Left lung (tissue), 10 donors: ENCODE data around the gene BICC1. TPM values are rescaled to one million over a fixed set of nuclear protein-coding genes. Genes with fewer than 3 reads are reported as not detected.

Experiments
- ATAC-seq: fragments of 200-7000 bp; cut with Tn5 transposase; one replicate; pipeline ENCODE4 v1.9.1; 2020; ENCODE audit warnings: moderate library complexity
- DNase-seq, 4 donors: peaks; one replicate each; pipeline ENCODE4 v3.0.0-alpha.2; 2013 to 2020
- H3K27ac ChIP-seq, 2 donors: fragments of 200-600 bp; sonication (generic) in 1 of 2; one replicate each; pipeline versions ENCODE4 v1.5.0 to v1.8.0; 2020 to 2021
- H3K27me3 ChIP-seq, 2 donors: fragments of 200-600 bp; sonication (generic) in 1 of 2; one replicate each; pipeline versions ENCODE4 v1.5.0 to v1.8.0; 2020 to 2021
- H3K36me3 ChIP-seq, 2 donors: fragments of 200-600 bp; sonication (generic) in 1 of 2; one replicate each; pipeline versions ENCODE4 v1.5.0 to v1.8.0; 2020 to 2021
- H3K4me1 ChIP-seq, 2 donors: fragments of 200-600 bp; one replicate each; pipeline ENCODE4 v1.8.0; 2021
- H3K4me3 ChIP-seq, 2 donors: fragments of 200-600 bp; sonication (generic) in 1 of 2; one replicate each; pipeline versions ENCODE4 v1.5.0 to v1.8.0; 2020 to 2021; ENCODE audit warnings: mild to moderate bottlenecking in 1 of 2
- H3K9me3 ChIP-seq, 2 donors: fragments of 200-600 bp; sonication (generic) in 1 of 2; one replicate each; pipeline versions ENCODE4 v1.5.0 to v1.8.0; 2020 to 2021
- CTCF ChIP-seq, 2 donors: fragments of 200-600 bp; sonication (generic) in 1 of 2; IDR thresholded peaks; one replicate each; pipeline versions ENCODE4 v1.5.0 to v1.8.0; 2021; ENCODE audit warnings: antibody characterized with exemption in 2 of 2
- intact Hi-C, 2 donors: fragments of 100-400 bp; cut with DNase I; formaldehyde crosslinking; loops; one replicate each; pipeline versions ENCODE4 v1.11.2 to v1.14.2; 2022
- polyA plus RNA-seq, 6 donors: library from polyadenylated mRNA; unstranded; fragments of 120-200 nt; gene quantifications; one replicate each; pipeline ENCODE4 v1.2.1, GENCODE V29; 2013; ENCODE audit not compliant: insufficient read length in 6 of 6
- total RNA-seq, 2 donors: library from RNA; stranded (reverse); fragmentation: NEBNext Ultra II Directional; extraction: Animal tissue kit (Norgen Biotek cat#: 25700); gene quantifications; one replicate each; pipeline ENCODE4 v1.2.1, GENCODE V29; 2021
- donor health status: DM: no; HTN: yes; CAD: no.
- donor health status: DM: no; HTN: no; CAD: no.

The BICC1 gene
- total and polyA plus RNA-seq, 8 donors = 10.9 to 47.4 (median 37.1) TPM

GRCh38 chr10:58704226-58704625 is 191.6 kb downstream of the BICC1 start:
- no peak for DNase-seq
- Histone ChIP-seq H3K36me3 (no peaks in the 10 kb centered on the region), H3K4me1 (no peaks in the 10 kb centered on the region), H3K9me3 (no peaks in the 10 kb centered on the region), H3K4me3 (no peak overlapping the region), H3K27ac (no peak overlapping the region), H3K27me3 (no peaks in the 10 kb centered on the region)
- ATAC-seq = no peak
- intact Hi-C loops = no loop called here
- TF ChIP-seq CTCF (IDR thresholded peaks at IDR 0.05) = no peak

- TF ChIP-seq CTCF (IDR thresholded peaks at IDR 0.05) = no peak
Measured at GRCh38 chr10:58704671-58705141, 192.0 kb downstream of the BICC1 start.

GRCh38 chr10:58706836-58707235 is 194.2 kb downstream of the BICC1 start:
- no peak for ATAC-seq
- intact Hi-C loops = no loop called here

More at GRCh38 chr10:58704671-58705141, 192.0 kb downstream of the BICC1 start:
- no peak for ATAC-seq
- no peak overlapping the region for H3K27ac ChIP-seq
- H3K9me3 ChIP-seq = no peaks in the 10 kb centered on the region
- no peak overlapping the region for H3K4me3 ChIP-seq
- intact Hi-C loops = no loop called here
- no peak for DNase-seq
- no peaks in the 10 kb centered on the region for H3K27me3 ChIP-seq
- H3K36me3 ChIP-seq = no peaks in the 10 kb centered on the region
- no peaks in the 10 kb centered on the region for H3K4me1 ChIP-seq

GRCh38 chr10:58712141-58712540 is 199.5 kb downstream of the BICC1 start:
- ATAC-seq (no peak), DNase-seq (no peak)
- Histone ChIP-seq H3K4me3 (no peak overlapping the region), H3K9me3 (no peaks in the 10 kb centered on the region), H3K27me3 (no peaks in the 10 kb centered on the region), H3K4me1 (no peaks in the 10 kb centered on the region), H3K27ac (no peak overlapping the region), H3K36me3 (no peaks in the 10 kb centered on the region)
- no peak for TF ChIP-seq CTCF (IDR thresholded peaks at IDR 0.05)
- intact Hi-C loops = no loop called here

More at GRCh38 chr10:58706836-58707235, 194.2 kb downstream of the BICC1 start:
- no peaks in the 10 kb centered on the region for H3K4me1 ChIP-seq
- DNase-seq = no peak
- H3K9me3 ChIP-seq = no peaks in the 10 kb centered on the region
- no peaks in the 10 kb centered on the region for H3K36me3 ChIP-seq
- TF ChIP-seq CTCF (IDR thresholded peaks at IDR 0.05) = no peak
- no peak overlapping the region for H3K27ac ChIP-seq
- H3K27me3 ChIP-seq = no peaks in the 10 kb centered on the region
- H3K4me3 ChIP-seq = no peak overlapping the region

DNA sequence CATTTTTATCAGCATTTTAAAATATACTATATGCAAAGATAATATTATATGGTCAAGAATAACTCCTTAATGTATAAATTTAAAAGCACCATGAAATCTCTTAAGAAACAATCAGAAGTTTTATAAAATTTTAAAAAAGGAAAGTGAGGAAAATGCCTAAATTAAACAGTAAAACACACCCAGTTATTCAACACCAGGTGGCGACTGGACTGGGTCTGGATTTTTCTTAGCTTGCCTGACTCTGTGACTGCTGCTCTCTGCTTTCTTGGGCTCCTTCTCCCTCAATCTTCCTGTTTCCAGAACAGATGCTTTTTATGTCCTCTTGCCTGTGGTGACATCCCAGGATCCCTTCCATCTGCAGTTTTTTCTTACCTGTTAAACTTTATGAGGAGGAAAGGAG is 200.3 kb downstream of the BICC1 start:
- Histone ChIP-seq H3K4me1 (no peaks in the 10 kb centered on the region), H3K27me3 (no peaks in the 10 kb centered on the region), H3K9me3 (no peaks in the 10 kb centered on the region), H3K36me3 (no peaks in the 10 kb centered on the region), H3K27ac (no peak overlapping the region), H3K4me3 (no peak overlapping the region)
- no peak for TF ChIP-seq CTCF (IDR thresholded peaks at IDR 0.05)
- no peak for ATAC-seq
- no peak for DNase-seq
- intact Hi-C loops = no loop called here
